H9 (cell line): ENCODE measurements around the gene ZNF445. TPM values are rescaled to one million over a fixed set of nuclear protein-coding genes. Genes with fewer than 3 reads are reported as not detected.

ENCODE experiments used
- DNase-seq: peaks from one replicate; pipeline ENCODE4 v3.0.0-alpha.2; 2017
- H2AFZ ChIP-seq: one replicate; pipeline ENCODE4 v1.6.1; 2013; ENCODE audit warnings: mild to moderate bottlenecking, low read length, control low read depth, moderate library complexity
- H2AK5ac ChIP-seq: 2 replicates; pipeline ENCODE4 v1.6.1; 2013; ENCODE audit warnings: low read length, control low read depth, mixed read lengths; ENCODE audit not compliant: insufficient read length
- H2BK120ac ChIP-seq: one replicate; pipeline ENCODE4 v1.6.1; 2013; ENCODE audit warnings: low read depth, mild to moderate bottlenecking, low read length, control low read depth, inconsistent platforms; ENCODE audit not compliant: poor library complexity, severe bottlenecking
- H2BK12ac ChIP-seq: 2 replicates; pipeline ENCODE4 v1.6.1; 2013; ENCODE audit warnings: low read length, control low read depth, mixed read lengths, low read depth; ENCODE audit not compliant: insufficient read length
- H2BK15ac ChIP-seq: 2 replicates; pipeline ENCODE4 v1.6.1; 2013; ENCODE audit warnings: low read depth, low read length, control low read depth
- H2BK20ac ChIP-seq: one replicate; pipeline ENCODE4 v1.6.1; 2013; ENCODE audit warnings: low read depth, mild to moderate bottlenecking, low read length, control low read depth, inconsistent platforms; ENCODE audit not compliant: poor library complexity, severe bottlenecking
- H2BK5ac ChIP-seq: 2 replicates; pipeline ENCODE4 v1.6.1; 2013; ENCODE audit warnings: low read length, control low read depth, mixed read lengths; ENCODE audit not compliant: insufficient read length
- H3K14ac ChIP-seq: 2 replicates; pipeline ENCODE4 v1.6.1; 2013; ENCODE audit warnings: low read length, control low read depth; ENCODE audit not compliant: insufficient read depth
- H3K18ac ChIP-seq: 2 replicates; pipeline ENCODE4 v1.6.1; 2013; ENCODE audit warnings: low read depth, mild to moderate bottlenecking, mixed read lengths, low read length, control low read depth; ENCODE audit not compliant: insufficient read length
- H3K23ac ChIP-seq: 2 replicates; pipeline ENCODE4 v1.6.1; 2013; ENCODE audit warnings: low read length, control low read depth, mixed read lengths, low read depth; ENCODE audit not compliant: insufficient read length
- H3K23me2 ChIP-seq: 2 replicates; pipeline ENCODE4 v1.6.1; 2013; ENCODE audit warnings: low read depth, mild to moderate bottlenecking, mixed read lengths, low read length, control low read depth; ENCODE audit not compliant: insufficient read length, poor library complexity, severe bottlenecking
- H3K27ac ChIP-seq: 2 replicates; pipeline ENCODE4 v1.5.1; 2013; ENCODE audit warnings: low read length, control low read depth, mixed read lengths, low read depth; ENCODE audit not compliant: insufficient read length
- H3K27me3 ChIP-seq: 2 replicates; pipeline ENCODE4 v1.6.1; 2013; ENCODE audit warnings: low read length, control low read depth, inconsistent platforms; ENCODE audit not compliant: insufficient read depth
- H3K4ac ChIP-seq: 2 replicates; pipeline ENCODE4 v1.6.1; 2013; ENCODE audit warnings: low read depth, mild to moderate bottlenecking, control low read depth, inconsistent platforms, low read length, moderate library complexity
- H3K4me1 ChIP-seq: 2 replicates; pipeline ENCODE4 v1.6.1; 2013; ENCODE audit warnings: low read length, control low read depth, inconsistent platforms; ENCODE audit not compliant: insufficient read depth
- H3K4me2 ChIP-seq: 2 replicates; pipeline ENCODE4 v1.6.1; 2013; ENCODE audit warnings: low read length, control low read depth, mixed read lengths; ENCODE audit not compliant: insufficient read length, insufficient read depth
- H3K56ac ChIP-seq: 2 replicates; pipeline ENCODE4 v1.6.1; 2013; ENCODE audit warnings: low read depth, mild to moderate bottlenecking, mixed read lengths, low read length, control low read depth; ENCODE audit not compliant: insufficient read length
- H3K79me1 ChIP-seq: 2 replicates; pipeline ENCODE4 v1.6.1; 2013; ENCODE audit warnings: low read depth, mild to moderate bottlenecking, moderate library complexity, low read length, control low read depth, inconsistent platforms; ENCODE audit not compliant: insufficient read depth, poor library complexity, severe bottlenecking
- H3K79me2 ChIP-seq: 2 replicates; pipeline ENCODE4 v1.6.1; 2013; ENCODE audit warnings: low read length, control low read depth, inconsistent platforms; ENCODE audit not compliant: insufficient read depth
- H3K9ac ChIP-seq: 2 replicates; pipeline ENCODE4 v1.6.1; 2013; ENCODE audit warnings: low read length, control low read depth, mixed read lengths; ENCODE audit not compliant: insufficient read length; ENCODE audit errors: extremely low read depth
- H3K9me3 ChIP-seq: one replicate; pipeline ENCODE4 v1.6.1; 2013; ENCODE audit warnings: low read depth, low read length, inconsistent platforms; ENCODE audit not compliant: control insufficient read depth
- H3T11ph ChIP-seq: one replicate; pipeline ENCODE4 v1.6.1; 2013; ENCODE audit warnings: mild to moderate bottlenecking, low read length, control low read depth, inconsistent platforms
- H4K20me1 ChIP-seq: one replicate; pipeline ENCODE4 v1.6.1; 2013; ENCODE audit not compliant: control insufficient read depth, insufficient read length, insufficient read depth
- H4K5ac ChIP-seq: 2 replicates; pipeline ENCODE4 v1.6.1; 2013; ENCODE audit warnings: low read depth, mild to moderate bottlenecking, mixed read lengths, low read length, control low read depth; ENCODE audit not compliant: insufficient read length
- H4K8ac ChIP-seq: replicated peaks from 2 replicates; pipeline ENCODE4 v1.6.1; 2013; ENCODE audit warnings: low read length, control low read depth, mixed read lengths, low read depth; ENCODE audit not compliant: insufficient read length
- H4K91ac ChIP-seq: 2 replicates; pipeline ENCODE4 v1.6.1; 2013; ENCODE audit warnings: low read depth, mild to moderate bottlenecking, moderate library complexity, mixed read lengths, low read length, control low read depth; ENCODE audit not compliant: insufficient read length
- H3K27ac Mint-ChIP-seq, 3 experiments: 2 replicates in 2 of 3; 3 replicates in 1 of 3; pipeline ENCODE4 v1.8.0; 2020 to 2021; ENCODE audit warnings: mixed read lengths in 3 of 3, mild to moderate bottlenecking in 1 of 3, moderate library complexity in 1 of 3
- H3K27me3 Mint-ChIP-seq: 2 replicates; pipeline ENCODE4 v1.8.0; 2021; ENCODE audit warnings: low read depth, mild to moderate bottlenecking, moderate library complexity, mixed read lengths
- H3K36me3 Mint-ChIP-seq, 3 experiments: 2 replicates in 2 of 3; 3 replicates in 1 of 3; pipeline ENCODE4 v1.8.0; 2020 to 2021; ENCODE audit warnings: low read depth in 3 of 3, mixed read lengths in 3 of 3; ENCODE audit not compliant: insufficient read depth in 1 of 3
- H3K4me1 Mint-ChIP-seq, 2 experiments: 2 replicates each; pipeline ENCODE4 v1.8.0; 2020; ENCODE audit warnings: mixed read lengths in 2 of 2
- H3K4me3 Mint-ChIP-seq, 2 experiments: 2 replicates in 1 of 2; 3 replicates in 1 of 2; pipeline ENCODE4 v1.8.0; 2020 to 2021; ENCODE audit warnings: mild to moderate bottlenecking in 2 of 2, mixed read lengths in 2 of 2, moderate library complexity in 1 of 2
- H3K9me3 Mint-ChIP-seq, 2 experiments: 2 replicates in 1 of 2; 3 replicates in 1 of 2; pipeline ENCODE4 v1.8.0; 2020; ENCODE audit warnings: mild to moderate bottlenecking in 2 of 2, mixed read lengths in 2 of 2, moderate library complexity in 1 of 2
- WGBS: extraction: QIAGEN DNeasy Blood & Tissue Kit; methylation state at CpG from one replicate; pipeline ENCODE4 v1.1.7; 2013; ENCODE audit warnings: missing lambda C conversion rate, low lambda C conversion rate, mixed read lengths; ENCODE audit not compliant: insufficient read length; ENCODE audit errors: extremely low coverage; 5-methylcytosine and 5-hydroxymethylcytosine counted together
- total RNA-seq: library from RNA; stranded (reverse); gene quantifications from 2 replicates; pipeline ENCODE4 v1.2.1, GENCODE V29; 2021
- TF ChIP-seq, protein P1 (sequence below): fragments of 200-600 bp; sonication (generic); conservative IDR thresholded peaks from 3 replicates; pipeline ENCODE4 v1.8.0; 2021; ENCODE audit warnings: antibody characterized with exemption, mild to moderate bottlenecking

The ZNF445 gene
- total RNA-seq, 1 experiment from 2014 or later = 26.0 TPM

GRCh38 chr3:44392489-44392888, 85.0 kb downstream of the ZNF445 start:
- H4K5ac ChIP-seq = no peak overlapping the region
- H3K14ac ChIP-seq = no peak overlapping the region
- H2BK20ac ChIP-seq = no peak overlapping the region
- H3K4me3 Mint-ChIP-seq = no peak overlapping the region
- no peak overlapping the region for H3T11ph ChIP-seq
- H3K9ac ChIP-seq = no peak overlapping the region
- peaks cover 3 to 4% of the 10 kb centered on the region in 2 experiments for H3K9me3 Mint-ChIP-seq
- no peak overlapping the region; a peak in 1 of 7 replicates for H3K27ac Mint-ChIP-seq
- H3K4ac ChIP-seq = no peak overlapping the region
- H3K27me3 ChIP-seq = no peaks in the 10 kb centered on the region
- no peaks in the 10 kb centered on the region for H4K20me1 ChIP-seq
- H3K56ac ChIP-seq = no peak overlapping the region
- no peaks in the 10 kb centered on the region for H3K79me1 ChIP-seq
- H3K23ac ChIP-seq = no peak overlapping the region
- no peaks in the 10 kb centered on the region for H3K9me3 ChIP-seq
- no peak overlapping the region for H2AK5ac ChIP-seq
- H2BK120ac ChIP-seq = no peak overlapping the region
- H3K18ac ChIP-seq = no peak overlapping the region
- H2BK12ac ChIP-seq = no peak overlapping the region
- WGBS = no CpG with 5 or more reads among the region's 1 CpG
- H3K4me1 Mint-ChIP-seq = no peaks in the 10 kb centered on the region
- no peaks in the 10 kb centered on the region for H3K27me3 Mint-ChIP-seq
- no peaks in the 10 kb centered on the region for H3K79me2 ChIP-seq
- H4K91ac ChIP-seq = no peak overlapping the region
- TF ChIP-seq, protein P1, sequence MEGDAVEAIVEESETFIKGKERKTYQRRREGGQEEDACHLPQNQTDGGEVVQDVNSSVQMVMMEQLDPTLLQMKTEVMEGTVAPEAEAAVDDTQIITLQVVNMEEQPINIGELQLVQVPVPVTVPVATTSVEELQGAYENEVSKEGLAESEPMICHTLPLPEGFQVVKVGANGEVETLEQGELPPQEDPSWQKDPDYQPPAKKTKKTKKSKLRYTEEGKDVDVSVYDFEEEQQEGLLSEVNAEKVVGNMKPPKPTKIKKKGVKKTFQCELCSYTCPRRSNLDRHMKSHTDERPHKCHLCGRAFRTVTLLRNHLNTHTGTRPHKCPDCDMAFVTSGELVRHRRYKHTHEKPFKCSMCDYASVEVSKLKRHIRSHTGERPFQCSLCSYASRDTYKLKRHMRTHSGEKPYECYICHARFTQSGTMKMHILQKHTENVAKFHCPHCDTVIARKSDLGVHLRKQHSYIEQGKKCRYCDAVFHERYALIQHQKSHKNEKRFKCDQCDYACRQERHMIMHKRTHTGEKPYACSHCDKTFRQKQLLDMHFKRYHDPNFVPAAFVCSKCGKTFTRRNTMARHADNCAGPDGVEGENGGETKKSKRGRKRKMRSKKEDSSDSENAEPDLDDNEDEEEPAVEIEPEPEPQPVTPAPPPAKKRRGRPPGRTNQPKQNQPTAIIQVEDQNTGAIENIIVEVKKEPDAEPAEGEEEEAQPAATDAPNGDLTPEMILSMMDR = no peak
- H3K27ac ChIP-seq = no peak overlapping the region
- no peaks in the 10 kb centered on the region for H3K4me1 ChIP-seq
- no peak overlapping the region for H2BK15ac ChIP-seq
- no peak for DNase-seq
- H3K36me3 Mint-ChIP-seq = peaks cover under 1 to 5% (median 1%) of the 10 kb centered on the region in 3 experiments; a peak in 3 of 7 replicates
- no peaks in the 10 kb centered on the region for H3K23me2 ChIP-seq
- H2AFZ ChIP-seq = no peak overlapping the region
- H2BK5ac ChIP-seq = no peak overlapping the region
- H3K4me2 ChIP-seq = no peak overlapping the region
- no peak overlapping the region for H4K8ac ChIP-seq
